T-helper 2 cell (primary cell): ENCODE results near the gene EFNA1.

Experiments
- DNase-seq, 5 experiments: peaks; one replicate each; pipeline versions ENCODE4 v3.0.0 to v3.0.0-alpha.2; 2012 to 2022

The EFNA1 gene

DNA sequence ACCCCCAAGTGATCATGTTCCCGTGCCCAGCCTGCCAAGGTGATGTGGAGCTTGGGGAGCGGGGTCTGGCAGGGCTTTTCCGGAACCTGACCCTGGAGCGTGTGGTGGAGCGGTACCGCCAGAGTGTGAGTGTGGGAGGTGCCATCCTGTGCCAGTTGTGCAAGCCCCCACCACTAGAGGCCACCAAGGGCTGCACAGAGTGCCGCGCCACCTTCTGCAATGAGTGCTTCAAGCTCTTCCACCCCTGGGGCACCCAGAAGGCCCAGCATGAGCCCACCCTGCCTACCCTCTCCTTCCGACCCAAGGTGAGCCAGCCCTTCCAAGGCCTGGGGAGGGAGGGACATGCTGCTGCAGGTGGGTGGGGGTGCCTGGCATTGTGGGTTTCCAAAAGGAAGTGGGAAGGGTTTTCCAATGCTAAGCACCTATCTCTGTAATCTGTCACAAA, 48.3 kb downstream of the EFNA1 start:
- peak in 1 of 5 experiments; percentile 42 for DNase-seq

DNA sequence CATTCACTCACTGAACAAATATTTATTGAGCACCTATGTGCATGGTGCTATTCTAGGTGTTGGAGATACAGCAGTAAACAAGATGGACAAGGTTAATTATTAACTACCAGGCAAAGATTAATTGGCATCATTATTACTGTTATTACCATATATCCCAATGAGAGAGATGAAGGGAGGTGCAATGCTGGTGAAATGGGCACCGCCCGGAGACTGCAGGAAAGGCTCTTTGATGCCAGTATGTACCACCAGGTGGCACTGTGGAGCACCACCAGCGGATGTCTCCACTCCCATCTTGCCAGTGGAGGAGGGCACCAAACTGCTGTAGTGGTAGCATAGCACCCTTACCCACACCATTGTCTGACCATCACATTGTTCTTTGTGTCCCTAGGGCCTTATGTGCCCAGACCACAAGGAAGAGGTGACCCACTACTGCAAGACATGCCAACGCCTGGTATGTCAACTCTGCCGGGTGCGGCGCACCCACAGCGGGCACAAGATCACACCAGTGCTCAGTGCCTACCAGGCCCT, 48.9 kb downstream of the EFNA1 start:
- peak; percentile 55 to 81 (median 73) for DNase-seq

DNA sequence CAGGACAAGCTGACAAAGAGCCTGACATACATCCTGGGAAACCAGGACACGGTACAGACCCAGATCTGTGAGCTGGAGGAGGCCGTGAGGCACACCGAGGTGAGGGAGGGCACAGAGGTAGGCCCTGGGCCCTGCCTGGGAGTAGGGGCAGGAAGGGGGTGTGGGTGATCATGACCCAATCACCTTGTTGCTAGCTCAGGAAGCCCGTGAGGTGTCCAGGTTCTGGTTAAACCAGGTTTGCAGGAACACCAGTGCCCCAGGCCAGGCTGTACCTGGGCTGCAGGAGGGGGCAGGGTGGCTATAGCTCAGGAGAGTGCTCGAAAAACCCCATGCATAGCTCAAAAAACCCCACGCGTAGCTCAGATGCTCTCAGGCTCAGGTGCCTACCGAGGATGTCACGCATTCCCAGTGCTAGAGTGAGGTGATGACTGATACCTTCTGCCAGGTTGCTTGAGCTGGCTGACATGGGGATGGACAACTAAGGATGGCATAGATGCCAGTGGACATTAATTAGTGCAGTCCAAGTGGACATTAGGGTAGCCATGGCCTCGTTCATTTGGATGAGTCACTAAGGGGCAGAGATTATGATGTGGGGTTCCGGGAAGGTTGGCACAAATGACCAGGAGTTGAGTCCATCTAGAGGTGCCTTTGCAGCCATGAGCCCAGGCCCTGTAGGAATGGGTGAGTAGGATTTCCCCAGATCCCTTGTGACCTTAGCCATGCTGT, 49.7 kb downstream of the EFNA1 start:
- DNase-seq = no peak

DNA sequence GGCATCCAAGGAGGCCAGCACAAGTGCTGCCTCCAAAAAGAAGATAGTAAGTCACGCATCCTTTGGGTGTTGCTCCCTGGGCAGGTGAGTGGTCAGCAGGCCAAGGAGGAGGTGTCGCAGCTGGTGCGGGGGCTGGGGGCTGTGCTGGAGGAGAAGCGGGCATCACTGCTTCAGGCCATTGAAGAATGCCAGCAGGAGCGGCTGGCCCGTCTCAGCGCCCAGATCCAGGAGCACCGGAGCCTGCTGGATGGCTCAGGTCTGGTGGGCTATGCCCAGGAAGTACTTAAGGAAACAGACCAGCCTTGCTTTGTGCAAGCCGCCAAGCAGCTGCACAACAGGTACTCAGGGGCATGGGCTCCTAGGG, 50.2 kb downstream of the EFNA1 start:
- DNase-seq = no peak

DNA sequence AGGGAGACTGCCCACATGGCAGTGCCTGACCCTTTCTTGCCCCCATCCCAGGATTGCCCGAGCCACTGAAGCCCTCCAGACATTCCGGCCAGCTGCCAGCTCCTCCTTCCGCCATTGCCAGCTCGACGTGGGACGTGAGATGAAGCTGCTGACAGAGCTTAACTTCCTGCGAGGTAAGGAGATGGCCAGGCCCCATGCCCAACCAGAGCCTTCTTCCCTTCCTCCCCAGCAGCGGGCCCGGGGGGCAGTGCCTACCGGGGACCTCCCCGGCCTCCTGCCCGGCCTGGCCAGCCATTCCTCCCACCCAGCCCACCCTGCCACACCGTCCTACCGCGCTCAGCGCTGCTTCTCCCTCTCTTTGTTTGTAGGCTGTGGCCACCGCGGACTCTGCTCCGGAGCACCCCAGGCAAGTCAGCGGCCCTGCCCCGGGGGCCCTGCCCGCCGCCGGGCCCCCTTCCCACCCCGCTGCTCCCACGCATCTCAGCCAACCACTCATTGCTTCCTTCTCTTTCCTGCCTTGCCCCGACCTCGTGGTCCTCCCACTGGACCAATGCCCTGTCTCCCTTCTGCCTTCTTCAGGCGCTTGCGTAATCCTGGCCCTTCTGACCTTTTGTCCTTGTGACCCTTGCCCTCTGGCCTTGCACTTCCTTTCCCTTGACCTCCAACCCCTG, 50.9 kb downstream of the EFNA1 start:
- no peak for DNase-seq

DNA sequence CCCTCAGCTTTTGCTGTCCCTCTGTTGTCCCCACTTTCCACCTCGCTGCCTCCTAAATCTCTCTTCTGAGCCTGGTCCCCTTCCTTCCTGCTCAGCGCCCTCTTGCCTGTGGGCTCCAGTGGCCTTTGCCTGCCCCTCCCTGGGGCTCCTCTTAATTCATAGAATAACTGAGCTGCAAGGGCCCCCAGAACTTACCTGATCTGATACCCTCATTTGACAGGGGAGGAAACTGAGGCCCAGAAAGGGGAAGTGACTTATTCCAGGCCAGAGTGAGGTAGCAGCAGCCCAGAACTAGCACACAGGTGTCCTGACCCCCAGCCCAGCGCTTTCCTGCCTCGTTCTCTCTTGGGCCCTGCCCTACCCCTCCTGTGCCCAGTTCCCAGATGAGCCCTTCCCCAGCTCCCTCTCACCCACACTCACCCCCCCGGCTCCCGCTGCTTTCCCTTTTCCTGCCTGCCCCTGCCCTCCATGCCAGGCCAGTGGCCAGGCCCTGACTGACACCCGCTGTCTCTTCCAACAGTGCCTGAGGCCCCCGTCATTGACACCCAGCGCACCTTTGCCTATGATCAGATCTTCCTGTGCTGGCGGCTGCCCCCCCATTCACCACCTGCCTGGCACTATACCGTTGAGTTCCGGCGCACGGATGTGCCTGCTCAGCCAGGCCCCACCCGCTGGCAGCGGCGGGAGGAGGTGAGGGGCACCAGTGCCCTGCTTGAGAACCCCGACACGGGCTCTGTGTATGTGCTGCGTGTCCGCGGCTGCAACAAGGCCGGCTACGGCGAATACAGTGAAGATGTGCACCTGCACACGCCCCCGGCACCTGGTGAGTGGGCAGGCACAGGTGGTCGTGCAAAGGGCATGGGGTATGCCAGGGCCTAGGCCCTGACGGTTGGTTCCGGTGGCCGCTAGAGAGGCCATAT, 51.7 kb downstream of the EFNA1 start:
- DNase-seq = no peak

DNA sequence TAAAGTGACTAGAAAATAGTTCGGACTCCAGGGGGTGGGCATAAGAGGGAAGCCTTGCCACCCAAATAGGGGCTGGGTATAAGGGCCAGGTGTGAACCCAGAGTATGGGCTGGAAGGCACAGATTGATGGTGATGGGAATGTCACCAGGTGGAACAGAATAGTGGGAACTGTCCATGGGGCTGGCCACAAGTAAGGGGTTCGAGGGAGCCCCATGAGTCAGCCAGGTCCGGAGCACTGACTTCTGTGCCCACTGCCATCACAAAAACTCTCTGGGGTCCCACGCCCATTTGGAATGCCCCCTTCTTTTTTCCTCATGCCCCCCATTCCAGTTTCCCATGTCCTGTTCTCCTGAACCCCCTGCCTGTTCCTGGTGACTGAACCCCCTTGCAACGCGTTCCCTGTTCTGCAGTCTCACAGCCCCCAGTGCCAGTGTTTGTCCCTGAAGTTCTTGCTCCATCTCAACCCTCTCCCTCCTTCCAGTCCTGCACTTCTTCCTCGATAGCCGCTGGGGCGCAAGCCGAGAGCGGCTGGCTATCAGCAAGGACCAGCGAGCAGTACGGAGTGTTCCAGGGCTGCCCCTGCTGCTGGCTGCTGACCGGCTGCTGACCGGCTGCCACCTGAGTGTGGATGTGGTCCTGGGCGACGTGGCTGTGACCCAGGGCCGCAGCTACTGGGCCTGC, 53.8 kb downstream of the EFNA1 start:
- DNase-seq = no peak

DNA sequence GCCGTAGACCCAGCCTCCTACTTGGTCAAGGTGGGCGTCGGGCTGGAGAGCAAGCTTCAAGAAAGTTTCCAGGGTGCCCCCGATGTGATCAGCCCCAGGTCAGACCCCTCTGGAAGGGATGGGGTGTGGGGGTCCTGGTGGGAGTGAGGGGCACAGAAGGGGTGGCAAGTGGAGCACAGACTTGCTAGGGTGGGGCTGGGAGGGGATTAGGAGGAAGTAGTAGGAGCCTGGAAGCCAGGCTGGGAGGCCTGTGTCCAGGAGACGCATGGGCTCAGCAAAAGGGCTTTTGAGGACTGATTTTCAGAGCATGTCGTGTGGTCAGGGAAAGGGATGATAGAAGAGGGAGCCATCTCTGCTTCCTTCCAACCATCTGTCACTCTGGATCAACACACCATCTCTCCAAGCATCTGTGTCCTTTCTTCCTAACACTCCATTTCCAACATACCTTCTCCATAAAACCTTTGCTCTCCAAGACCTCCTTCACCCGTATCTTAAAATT, 54.4 kb downstream of the EFNA1 start:
- DNase-seq = no peak

DNA sequence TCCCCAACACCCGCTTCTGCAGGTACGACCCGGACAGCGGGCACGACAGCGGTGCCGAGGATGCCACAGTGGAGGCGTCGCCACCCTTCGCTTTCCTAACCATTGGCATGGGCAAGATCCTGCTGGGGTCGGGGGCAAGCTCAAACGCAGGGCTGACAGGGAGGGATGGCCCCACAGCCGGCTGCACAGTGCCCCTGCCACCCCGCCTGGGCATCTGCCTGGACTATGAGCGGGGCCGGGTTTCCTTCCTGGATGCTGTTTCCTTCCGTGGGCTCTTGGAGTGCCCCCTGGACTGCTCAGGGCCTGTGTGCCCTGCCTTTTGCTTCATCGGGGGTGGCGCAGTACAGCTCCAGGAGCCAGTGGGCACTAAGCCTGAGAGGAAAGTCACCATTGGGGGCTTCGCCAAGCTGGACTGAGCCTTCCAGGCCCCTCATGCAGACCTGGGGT, 56.1 kb downstream of the EFNA1 start:
- DNase-seq = no peak

DNA sequence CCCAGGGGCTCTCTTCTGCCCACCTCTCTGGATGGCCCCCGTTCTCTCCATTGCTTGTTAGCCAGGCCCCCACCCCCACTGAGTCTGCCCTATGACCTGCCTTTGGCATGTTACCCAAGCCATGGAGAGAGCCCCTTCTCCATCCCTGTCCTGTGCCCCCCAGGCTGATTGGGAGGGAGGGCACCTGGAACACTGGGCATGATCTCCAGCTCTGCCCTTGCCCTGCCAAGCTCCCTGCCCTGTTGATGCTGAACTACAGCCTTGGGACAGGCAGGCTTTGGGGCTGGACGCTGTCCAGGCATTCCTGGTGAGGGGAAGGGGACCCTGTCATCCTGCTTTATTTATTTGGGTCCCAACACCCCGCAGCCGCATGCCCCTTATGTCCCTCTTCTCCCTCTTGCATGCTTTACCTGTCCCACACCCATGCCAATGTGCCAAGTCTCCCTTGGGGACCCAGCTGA, 56.7 kb downstream of the EFNA1 start:
- DNase-seq = no peak
